Measurements from ENCODE around the gene PFKP.

Gene PFKP

GRCh38 chr10:3165196-3165595, 97.8 kb downstream of the PFKP start:
- H3K9ac ChIP-seq (ENCODE audit: low read depth, low read length, poor library complexity, severe bottlenecking) = no peak overlapping the region
- no peak overlapping the region for H3K4me3 ChIP-seq (ENCODE audit: low read length, poor library complexity, severe bottlenecking)
- no peak overlapping the region for H2AFZ ChIP-seq (ENCODE audit: low read length)
- no peaks in the 10 kb centered on the region for H3K9me3 ChIP-seq (ENCODE audit: insufficient read depth, low read depth, low read length)
- no peaks in the 10 kb centered on the region for H3K9me2 ChIP-seq (replicated peaks; ENCODE audit: low read depth, low read length)
- peaks cover 8% of the 10 kb centered on the region; the same call in 1 of the 2 replicates for H3K79me2 ChIP-seq (ENCODE audit: insufficient read depth, low read length)
- H3F3A ChIP-seq (ENCODE audit: low read depth) = no peaks in the 10 kb centered on the region
- TF ChIP-seq CTCF (conservative IDR thresholded peaks at IDR 0.05; ENCODE audit: low read length) (no peak), EZH2phosphoT487 (IDR thresholded peaks at IDR 0.05; ENCODE audit: borderline replicate concordance) (no peak)
- H3K27me3 ChIP-seq (ENCODE audit: insufficient read depth, low read length, poor library complexity, severe bottlenecking) = no peaks in the 10 kb centered on the region
- H3K4me1 ChIP-seq (ENCODE audit: insufficient read depth, low read length, poor library complexity, severe bottlenecking) = no peaks in the 10 kb centered on the region
- H4K20me1 ChIP-seq (ENCODE audit: insufficient read depth, low read length, poor library complexity, severe bottlenecking) = no peaks in the 10 kb centered on the region
- H3K4me2 ChIP-seq (ENCODE audit: low read depth, low read length, poor library complexity, severe bottlenecking) = no peak overlapping the region
- H3K36me3 ChIP-seq (ENCODE audit: insufficient read depth, low read length) = peaks cover 43% of the 10 kb centered on the region; the same call in 1 of the 2 replicates

GRCh38 chr10:3166496-3167290, 99.3 kb downstream of the PFKP start:
- Histone ChIP-seq H3K4me2 (ENCODE audit: low read depth, low read length, poor library complexity, severe bottlenecking) (no peak overlapping the region), H3K36me3 (ENCODE audit: insufficient read depth, low read length) (peaks cover 43% of the 10 kb centered on the region; the same call in 1 of the 2 replicates), H3K9me2 (replicated peaks; ENCODE audit: low read depth, low read length) (no peaks in the 10 kb centered on the region), H3F3A (ENCODE audit: low read depth) (no peaks in the 10 kb centered on the region), H3K4me1 (ENCODE audit: insufficient read depth, low read length, poor library complexity, severe bottlenecking) (peaks cover 8% of the 10 kb centered on the region), H3K9me3 (ENCODE audit: insufficient read depth, low read depth, low read length) (no peaks in the 10 kb centered on the region), H3K27me3 (ENCODE audit: insufficient read depth, low read length, poor library complexity, severe bottlenecking) (no peaks in the 10 kb centered on the region), H4K20me1 (ENCODE audit: insufficient read depth, low read length, poor library complexity, severe bottlenecking) (peaks cover 5% of the 10 kb centered on the region), H3K9ac (ENCODE audit: low read depth, low read length, poor library complexity, severe bottlenecking) (no peak overlapping the region), H3K79me2 (ENCODE audit: insufficient read depth, low read length) (peaks cover 17% of the 10 kb centered on the region), H2AFZ (ENCODE audit: low read length) (no peak overlapping the region), H3K4me3 (ENCODE audit: low read length, poor library complexity, severe bottlenecking) (no peak overlapping the region)
- no peak for TF ChIP-seq CTCF (conservative IDR thresholded peaks at IDR 0.05; ENCODE audit: low read length)
- TF ChIP-seq EZH2phosphoT487 (IDR thresholded peaks at IDR 0.05; ENCODE audit: borderline replicate concordance) = no peak

GRCh38 chr10:3167611-3168330, 100.4 kb downstream of the PFKP start:
- no peaks in the 10 kb centered on the region for H3K9me2 ChIP-seq (replicated peaks; ENCODE audit: low read depth, low read length)
- peaks cover 43% of the 10 kb centered on the region; the same call in 1 of the 2 replicates for H3K36me3 ChIP-seq (ENCODE audit: insufficient read depth, low read length)
- H3K9ac ChIP-seq (ENCODE audit: low read depth, low read length, poor library complexity, severe bottlenecking) = no peak overlapping the region
- TF ChIP-seq EZH2phosphoT487 (IDR thresholded peaks at IDR 0.05; ENCODE audit: borderline replicate concordance) = no peak
- TF ChIP-seq CTCF (conservative IDR thresholded peaks at IDR 0.05; ENCODE audit: low read length) = no peak
- H3K9me3 ChIP-seq (ENCODE audit: insufficient read depth, low read depth, low read length) = no peaks in the 10 kb centered on the region
- peaks cover 7% of the 10 kb centered on the region for H4K20me1 ChIP-seq (ENCODE audit: insufficient read depth, low read length, poor library complexity, severe bottlenecking)
- H3K79me2 ChIP-seq (ENCODE audit: insufficient read depth, low read length) = peaks cover 24% of the 10 kb centered on the region
- peaks cover 11% of the 10 kb centered on the region for H3K4me1 ChIP-seq (ENCODE audit: insufficient read depth, low read length, poor library complexity, severe bottlenecking)
- no peak overlapping the region for H3K4me3 ChIP-seq (ENCODE audit: low read length, poor library complexity, severe bottlenecking)
- no peak overlapping the region for H3K4me2 ChIP-seq (ENCODE audit: low read depth, low read length, poor library complexity, severe bottlenecking)
- H2AFZ ChIP-seq (ENCODE audit: low read length) = no peak overlapping the region
- H3K27me3 ChIP-seq (ENCODE audit: insufficient read depth, low read length, poor library complexity, severe bottlenecking) = no peaks in the 10 kb centered on the region
- no peaks in the 10 kb centered on the region for H3F3A ChIP-seq (ENCODE audit: low read depth)
